Liver (tissue), 3 donors: ENCODE measurements around the gene SAFB2.

Experiments
- EGR1 ChIP-seq, 2 donors: IDR thresholded peaks; 2 replicates each; pipeline ENCODE4 v1.6.1; 2016 to 2018; ENCODE audit warnings: antibody characterized with exemption in 2 of 2, low read depth in 2 of 2
- FOXA1 ChIP-seq: IDR thresholded peaks from 2 replicates; pipeline ENCODE4 v1.6.1; 2016; ENCODE audit warnings: antibody characterized with exemption
- GABPA ChIP-seq, 2 donors: IDR thresholded peaks in 1 of 2; conservative IDR thresholded peaks in 1 of 2; 2 replicates each; pipeline ENCODE4 v1.6.1; 2016; ENCODE audit warnings: antibody characterized with exemption in 2 of 2, mild to moderate bottlenecking in 1 of 2, moderate library complexity in 1 of 2
- JUND ChIP-seq, 2 donors: IDR thresholded peaks; 2 replicates each; pipeline ENCODE4 v1.6.1; 2016; ENCODE audit warnings: antibody characterized with exemption in 2 of 2
- NR2F2 ChIP-seq: IDR thresholded peaks from 2 replicates; pipeline ENCODE4 v1.6.1; 2016; ENCODE audit warnings: antibody characterized with exemption
- RAD21 ChIP-seq, 2 donors: IDR thresholded peaks; 2 replicates each; pipeline ENCODE4 v1.6.1; 2016; ENCODE audit warnings: antibody characterized with exemption in 2 of 2, mild to moderate bottlenecking in 2 of 2
- TAF1 ChIP-seq: conservative IDR thresholded peaks from 2 replicates; pipeline ENCODE4 v1.6.1; 2016; ENCODE audit warnings: antibody characterized with exemption, mild to moderate bottlenecking
- TF ChIP-seq, protein P1 (sequence below): fragments of 150-350 bp; IDR thresholded peaks from 2 replicates; pipeline ENCODE4 v1.5.1; 2017; ENCODE audit warnings: improper control_type of control experiment, low read depth, low read length; ENCODE audit not compliant: missing input control
- TF ChIP-seq, protein P2 (sequence below): IDR thresholded peaks from 2 replicates; pipeline ENCODE4 v1.6.1; 2016; ENCODE audit warnings: antibody characterized with exemption
- TF ChIP-seq, protein P3 (sequence below): IDR thresholded peaks from 2 replicates; pipeline ENCODE4 v1.6.1; 2016; ENCODE audit warnings: antibody characterized with exemption, mild to moderate bottlenecking
- TF ChIP-seq, protein P4 (sequence below): IDR thresholded peaks from 2 replicates; pipeline ENCODE4 v1.6.1; 2016; ENCODE audit warnings: antibody characterized with exemption
- donor health status: healthy.
- donor health status: healthy.

DNA sequence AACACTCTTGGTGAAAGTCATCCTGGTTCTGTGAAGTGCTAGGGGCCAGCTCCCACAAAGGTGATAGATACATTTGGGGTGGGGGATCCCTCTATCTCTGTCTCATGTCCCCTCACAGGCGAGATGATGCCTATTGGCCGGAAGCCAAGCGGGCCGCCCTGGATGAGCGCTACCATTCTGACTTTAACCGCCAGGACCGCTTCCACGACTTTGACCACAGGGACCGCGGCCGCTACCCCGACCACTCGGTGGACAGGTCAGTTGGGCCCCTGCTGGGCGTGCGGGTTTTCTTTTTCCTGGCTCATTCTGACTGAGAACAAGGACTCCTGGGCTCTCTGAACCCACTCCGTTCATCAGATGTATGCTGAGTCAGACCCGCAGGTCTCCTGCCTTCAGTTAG, 41.3 kb upstream of the SAFB2 start:
- TF ChIP-seq, protein P1, sequence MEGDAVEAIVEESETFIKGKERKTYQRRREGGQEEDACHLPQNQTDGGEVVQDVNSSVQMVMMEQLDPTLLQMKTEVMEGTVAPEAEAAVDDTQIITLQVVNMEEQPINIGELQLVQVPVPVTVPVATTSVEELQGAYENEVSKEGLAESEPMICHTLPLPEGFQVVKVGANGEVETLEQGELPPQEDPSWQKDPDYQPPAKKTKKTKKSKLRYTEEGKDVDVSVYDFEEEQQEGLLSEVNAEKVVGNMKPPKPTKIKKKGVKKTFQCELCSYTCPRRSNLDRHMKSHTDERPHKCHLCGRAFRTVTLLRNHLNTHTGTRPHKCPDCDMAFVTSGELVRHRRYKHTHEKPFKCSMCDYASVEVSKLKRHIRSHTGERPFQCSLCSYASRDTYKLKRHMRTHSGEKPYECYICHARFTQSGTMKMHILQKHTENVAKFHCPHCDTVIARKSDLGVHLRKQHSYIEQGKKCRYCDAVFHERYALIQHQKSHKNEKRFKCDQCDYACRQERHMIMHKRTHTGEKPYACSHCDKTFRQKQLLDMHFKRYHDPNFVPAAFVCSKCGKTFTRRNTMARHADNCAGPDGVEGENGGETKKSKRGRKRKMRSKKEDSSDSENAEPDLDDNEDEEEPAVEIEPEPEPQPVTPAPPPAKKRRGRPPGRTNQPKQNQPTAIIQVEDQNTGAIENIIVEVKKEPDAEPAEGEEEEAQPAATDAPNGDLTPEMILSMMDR: no peak
- TF ChIP-seq EGR1 (IDR thresholded peaks at IDR 0.05; ENCODE audit: low read depth in 2 of 2) (no peak), FOXA1 (no peak), TAF1 (no peak), RAD21 (IDR thresholded peaks at IDR 0.05) (no peak), GABPA (IDR thresholded peaks at IDR 0.05 in 1 of 2, conservative IDR thresholded peaks at IDR 0.05 in 1 of 2) (no peak), NR2F2 (no peak), JUND (IDR thresholded peaks at IDR 0.05) (no peak)
- TF ChIP-seq, protein P2, sequence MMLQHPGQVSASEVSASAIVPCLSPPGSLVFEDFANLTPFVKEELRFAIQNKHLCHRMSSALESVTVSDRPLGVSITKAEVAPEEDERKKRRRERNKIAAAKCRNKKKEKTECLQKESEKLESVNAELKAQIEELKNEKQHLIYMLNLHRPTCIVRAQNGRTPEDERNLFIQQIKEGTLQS: no peak
- TF ChIP-seq, protein P3, sequence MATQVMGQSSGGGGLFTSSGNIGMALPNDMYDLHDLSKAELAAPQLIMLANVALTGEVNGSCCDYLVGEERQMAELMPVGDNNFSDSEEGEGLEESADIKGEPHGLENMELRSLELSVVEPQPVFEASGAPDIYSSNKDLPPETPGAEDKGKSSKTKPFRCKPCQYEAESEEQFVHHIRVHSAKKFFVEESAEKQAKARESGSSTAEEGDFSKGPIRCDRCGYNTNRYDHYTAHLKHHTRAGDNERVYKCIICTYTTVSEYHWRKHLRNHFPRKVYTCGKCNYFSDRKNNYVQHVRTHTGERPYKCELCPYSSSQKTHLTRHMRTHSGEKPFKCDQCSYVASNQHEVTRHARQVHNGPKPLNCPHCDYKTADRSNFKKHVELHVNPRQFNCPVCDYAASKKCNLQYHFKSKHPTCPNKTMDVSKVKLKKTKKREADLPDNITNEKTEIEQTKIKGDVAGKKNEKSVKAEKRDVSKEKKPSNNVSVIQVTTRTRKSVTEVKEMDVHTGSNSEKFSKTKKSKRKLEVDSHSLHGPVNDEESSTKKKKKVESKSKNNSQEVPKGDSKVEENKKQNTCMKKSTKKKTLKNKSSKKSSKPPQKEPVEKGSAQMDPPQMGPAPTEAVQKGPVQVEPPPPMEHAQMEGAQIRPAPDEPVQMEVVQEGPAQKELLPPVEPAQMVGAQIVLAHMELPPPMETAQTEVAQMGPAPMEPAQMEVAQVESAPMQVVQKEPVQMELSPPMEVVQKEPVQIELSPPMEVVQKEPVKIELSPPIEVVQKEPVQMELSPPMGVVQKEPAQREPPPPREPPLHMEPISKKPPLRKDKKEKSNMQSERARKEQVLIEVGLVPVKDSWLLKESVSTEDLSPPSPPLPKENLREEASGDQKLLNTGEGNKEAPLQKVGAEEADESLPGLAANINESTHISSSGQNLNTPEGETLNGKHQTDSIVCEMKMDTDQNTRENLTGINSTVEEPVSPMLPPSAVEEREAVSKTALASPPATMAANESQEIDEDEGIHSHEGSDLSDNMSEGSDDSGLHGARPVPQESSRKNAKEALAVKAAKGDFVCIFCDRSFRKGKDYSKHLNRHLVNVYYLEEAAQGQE: no peak
- TF ChIP-seq, protein P4, sequence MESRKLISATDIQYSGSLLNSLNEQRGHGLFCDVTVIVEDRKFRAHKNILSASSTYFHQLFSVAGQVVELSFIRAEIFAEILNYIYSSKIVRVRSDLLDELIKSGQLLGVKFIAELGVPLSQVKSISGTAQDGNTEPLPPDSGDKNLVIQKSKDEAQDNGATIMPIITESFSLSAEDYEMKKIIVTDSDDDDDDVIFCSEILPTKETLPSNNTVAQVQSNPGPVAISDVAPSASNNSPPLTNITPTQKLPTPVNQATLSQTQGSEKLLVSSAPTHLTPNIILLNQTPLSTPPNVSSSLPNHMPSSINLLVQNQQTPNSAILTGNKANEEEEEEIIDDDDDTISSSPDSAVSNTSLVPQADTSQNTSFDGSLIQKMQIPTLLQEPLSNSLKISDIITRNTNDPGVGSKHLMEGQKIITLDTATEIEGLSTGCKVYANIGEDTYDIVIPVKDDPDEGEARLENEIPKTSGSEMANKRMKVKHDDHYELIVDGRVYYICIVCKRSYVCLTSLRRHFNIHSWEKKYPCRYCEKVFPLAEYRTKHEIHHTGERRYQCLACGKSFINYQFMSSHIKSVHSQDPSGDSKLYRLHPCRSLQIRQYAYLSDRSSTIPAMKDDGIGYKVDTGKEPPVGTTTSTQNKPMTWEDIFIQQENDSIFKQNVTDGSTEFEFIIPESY: no peak
